Left renal cortex interstitium (tissue), 4 donors: Measurements from ENCODE around the gene PRKCH. TPM values are rescaled to one million over a fixed set of nuclear protein-coding genes. Genes with fewer than 3 reads are reported as not detected.
"Not testable (repeated sequence)": the region's sequence is repeated elsewhere in the genome, so short reads cannot be mapped to it uniquely, and the experiment has no call there.

Experiments used
- DNase-seq, 4 donors: peaks; one replicate each; pipeline ENCODE4 v3.0.0-alpha.2; 2013; ENCODE audit warnings: low read depth in 4 of 4, low spot score in 2 of 4, missing footprints in 1 of 4
- polyA plus RNA-seq, 4 donors: library from polyadenylated mRNA; unstranded; fragments of 120-200 nt; gene quantifications; one replicate each; pipeline ENCODE4 v1.2.1, GENCODE V29; 2013; ENCODE audit not compliant: insufficient read length in 4 of 4

PRKCH gene
- polyA plus RNA-seq, 4 donors = 14.3 to 20.1 (median 16.6) TPM

- no peak for DNase-seq
These were observed 203.5 kb downstream of the PRKCH start for GRCh38 chr14:61524936-61525292.

DNA sequence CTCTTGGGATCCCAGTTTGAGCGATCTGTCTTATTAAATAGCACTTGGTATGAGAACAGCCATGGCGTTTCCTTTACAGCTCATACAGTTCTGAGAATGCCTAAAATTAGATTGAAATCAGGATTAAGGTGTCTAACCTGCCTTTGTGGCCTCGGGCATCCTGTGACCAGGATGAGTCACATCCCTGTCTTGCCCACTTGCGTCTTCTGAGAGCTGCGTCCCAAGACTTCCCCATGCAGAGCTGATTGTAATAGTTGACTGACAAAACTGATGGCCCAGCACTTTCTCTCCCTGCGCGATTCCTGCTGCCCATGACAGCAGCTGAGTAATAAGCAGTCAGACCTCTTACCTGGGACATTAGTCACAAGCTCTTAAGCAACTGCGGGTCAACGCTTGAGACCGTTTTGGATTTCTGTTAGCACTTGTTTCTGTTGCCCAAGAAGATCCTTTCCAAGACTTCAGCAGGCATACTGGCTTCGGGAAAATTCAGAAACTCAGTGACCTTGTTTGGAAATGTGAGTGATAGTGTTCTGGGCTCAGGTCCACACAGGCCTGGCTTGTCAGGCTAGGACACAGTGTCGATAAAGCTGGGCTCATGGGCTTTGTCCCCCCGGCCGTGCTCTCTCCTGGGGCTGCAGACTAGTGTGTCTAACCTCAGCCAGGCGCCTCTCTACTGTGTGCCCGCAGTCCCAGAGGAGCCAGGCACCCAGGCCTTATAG lies 204.1 kb downstream of the PRKCH start:
- no peak for DNase-seq

- DNase-seq = no peak
These were observed 205.3 kb downstream of the PRKCH start for GRCh38 chr14:61526405-61527312.

DNA sequence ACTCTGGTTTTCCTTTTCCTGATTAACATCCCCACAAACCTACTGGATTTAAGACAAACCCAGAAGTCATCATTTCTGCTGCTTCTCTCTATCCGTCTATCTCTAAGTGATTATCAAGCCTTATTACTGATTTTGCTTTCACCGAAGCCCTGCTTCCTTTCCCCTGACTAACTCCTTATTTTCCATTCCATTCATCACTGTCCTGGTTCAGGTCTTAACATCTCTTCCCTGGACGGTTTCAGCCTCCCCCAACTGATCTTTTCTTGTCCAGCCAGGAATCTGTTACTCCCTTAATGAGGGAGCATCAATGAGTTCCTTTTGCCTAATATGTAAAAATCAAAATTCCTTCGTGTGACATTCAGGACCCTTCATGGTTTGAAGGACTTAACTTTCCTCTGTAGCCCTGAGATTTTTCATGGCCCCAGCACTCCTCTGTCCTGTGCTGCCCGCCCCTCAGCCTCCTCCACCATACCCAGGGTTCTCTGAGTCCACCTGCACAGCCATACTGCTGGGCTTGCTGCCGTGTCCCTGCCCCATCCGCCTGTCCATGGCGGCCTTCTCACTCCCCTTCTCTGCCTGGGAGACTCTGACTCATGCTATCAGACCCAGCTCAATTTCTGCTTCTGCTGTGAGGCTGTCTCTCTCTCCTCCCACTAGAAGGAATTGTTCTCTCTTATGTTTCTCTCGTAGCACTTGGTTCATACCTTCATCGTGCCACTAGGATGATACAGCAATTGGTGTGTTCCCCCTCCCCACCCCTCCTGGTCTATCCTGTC lies 206.1 kb downstream of the PRKCH start:
- no peak for DNase-seq

DNA sequence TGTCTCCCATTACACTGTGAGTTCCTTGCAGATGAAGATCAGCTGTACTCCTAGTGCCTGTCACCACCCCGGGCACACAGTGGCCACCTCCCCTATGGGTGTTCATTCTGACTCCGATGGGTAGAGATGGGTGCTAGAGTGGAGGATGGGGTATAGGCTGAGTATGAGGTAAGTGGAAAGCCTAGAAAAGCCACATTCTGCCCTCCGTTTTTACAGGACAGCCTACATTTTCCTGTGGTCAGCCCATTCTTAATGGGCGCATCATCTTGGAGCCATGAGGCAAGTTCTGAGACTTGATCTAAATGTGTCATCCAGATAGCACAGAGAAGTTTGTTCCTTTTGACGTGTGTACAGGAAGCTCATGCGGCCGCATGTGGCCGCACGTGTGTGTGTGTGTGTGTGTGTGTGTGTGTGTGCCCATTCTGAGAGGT lies 207.2 kb downstream of the PRKCH start:
- DNase-seq = no peak

GRCh38 chr14:61529360-61529759 lies 208.0 kb downstream of the PRKCH start:
- not testable (repeated sequence) for DNase-seq

GRCh38 chr14:61530296-61530695 lies 208.9 kb downstream of the PRKCH start:
- DNase-seq = no peak

DNA sequence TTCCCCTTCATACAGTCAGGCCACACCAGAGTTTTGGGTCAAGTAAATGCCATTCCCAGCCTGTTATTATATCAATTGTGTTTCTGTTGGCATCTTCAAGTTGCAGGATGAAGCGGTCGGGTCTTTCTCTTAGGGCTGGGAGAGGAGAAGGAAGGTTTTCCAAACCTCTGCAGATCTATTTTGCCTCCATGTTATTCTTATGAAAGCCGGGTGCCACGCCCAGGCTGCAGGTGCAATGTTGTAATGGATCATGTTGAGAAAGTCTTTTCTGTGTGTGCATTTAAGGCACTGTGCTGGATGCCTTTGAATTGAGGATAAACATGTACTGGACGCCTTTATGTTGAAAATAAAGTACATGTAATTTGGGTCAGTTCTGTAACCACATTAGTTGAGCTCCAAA lies 209.5 kb downstream of the PRKCH start:
- DNase-seq = no peak

DNA sequence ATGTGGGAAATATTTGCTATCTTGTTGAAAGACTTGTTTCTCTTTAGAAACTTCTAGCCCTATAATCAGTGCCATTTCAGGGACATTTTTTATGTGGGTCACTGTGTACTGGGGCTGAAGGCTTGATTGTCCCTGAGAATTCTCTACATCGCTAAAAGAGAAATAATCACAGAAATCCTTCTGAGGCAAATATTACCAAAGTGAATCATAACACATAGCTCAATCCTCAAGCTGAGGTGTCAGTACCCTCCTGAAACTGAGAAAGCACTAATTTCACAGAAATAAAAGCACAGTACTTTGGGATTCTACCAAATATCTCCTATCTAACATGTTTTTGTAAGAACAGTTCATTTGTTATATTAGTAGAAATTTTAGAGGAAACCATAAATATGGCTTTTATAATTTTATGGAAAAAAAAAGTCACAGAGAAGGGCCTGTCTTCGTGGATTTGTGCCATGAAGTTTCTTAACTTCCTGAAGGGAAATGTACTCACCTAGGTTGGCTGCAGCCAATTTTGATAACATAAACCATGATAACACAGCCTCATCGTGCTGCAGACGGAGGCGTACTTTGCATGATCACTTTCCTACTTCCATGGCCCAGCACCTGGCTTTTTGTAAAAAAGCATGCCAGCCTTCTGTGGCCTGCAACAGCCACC lies 210.2 kb downstream of the PRKCH start:
- DNase-seq = no peak

DNA sequence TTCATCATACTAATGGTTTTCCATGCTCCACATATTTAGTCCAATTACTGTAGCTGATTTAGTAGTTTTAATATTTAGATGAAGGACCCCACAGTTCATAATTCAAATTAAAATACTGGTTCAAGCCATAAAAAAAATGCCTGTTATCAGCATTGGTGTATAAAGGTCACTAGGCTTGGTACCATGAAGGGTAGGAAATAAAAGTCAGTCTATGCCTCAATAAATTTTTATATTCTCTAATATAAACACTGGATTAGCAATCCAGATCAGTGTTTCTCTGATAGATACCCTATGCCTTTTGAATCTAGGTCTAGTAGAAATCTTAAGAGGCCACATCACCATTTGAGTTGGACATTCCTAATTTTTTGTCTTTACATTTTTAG lies 210.7 kb downstream of the PRKCH start:
- no peak for DNase-seq

DNA sequence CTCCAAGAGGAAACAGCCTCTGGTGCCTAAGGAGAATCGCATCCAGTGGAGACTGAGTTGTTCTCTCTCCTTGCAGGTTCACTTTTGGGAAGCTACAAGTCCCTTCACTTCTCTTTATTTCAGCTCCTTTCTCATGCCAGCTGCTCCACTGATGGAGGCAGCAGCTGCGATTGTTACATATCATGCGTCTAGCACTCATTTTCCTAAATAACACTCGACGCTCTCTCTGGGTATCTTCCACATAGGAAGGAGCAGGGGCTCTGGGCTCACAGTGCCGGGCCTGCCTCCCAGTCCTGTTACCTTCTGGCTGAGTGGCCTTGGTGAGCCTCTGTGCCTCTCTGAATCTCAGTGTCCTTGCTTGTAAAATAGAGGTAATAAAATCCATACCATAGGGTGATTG lies 211.4 kb downstream of the PRKCH start:
- DNase-seq = no peak

DNA sequence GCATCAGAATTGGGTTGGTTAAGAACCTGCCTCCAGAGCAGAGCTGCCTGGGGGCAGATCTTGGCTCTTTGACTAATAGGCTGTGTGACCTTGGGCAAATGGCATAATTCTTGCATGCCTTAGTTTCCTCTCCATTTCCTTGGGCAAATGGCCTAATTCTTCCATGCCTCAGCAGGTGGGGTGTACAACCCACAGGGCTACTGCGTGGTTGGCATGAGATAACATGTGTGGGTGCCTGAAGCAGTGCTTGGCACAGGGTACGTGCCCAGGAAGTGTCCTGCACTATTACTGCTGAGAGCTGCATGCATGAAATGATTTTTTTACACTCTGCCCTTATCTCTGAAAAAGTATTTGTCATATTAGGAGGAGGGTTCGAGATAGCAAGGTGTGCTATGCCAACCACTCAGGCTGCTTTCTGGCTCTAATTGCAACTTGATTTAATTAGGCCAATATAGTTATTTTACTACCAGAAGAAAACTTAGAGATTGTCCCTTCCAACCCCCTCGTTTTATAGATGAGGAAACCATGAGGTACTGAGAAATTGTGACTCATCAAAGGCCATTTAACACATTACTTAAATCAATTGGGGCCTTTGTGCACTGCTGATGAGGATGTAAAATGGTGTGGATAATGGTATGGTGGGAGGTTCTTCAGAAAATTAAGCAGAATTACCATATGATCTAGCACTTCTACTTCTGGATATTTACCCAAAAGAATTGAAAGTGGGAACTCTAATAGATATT lies 212.3 kb downstream of the PRKCH start:
- no peak for DNase-seq

DNA sequence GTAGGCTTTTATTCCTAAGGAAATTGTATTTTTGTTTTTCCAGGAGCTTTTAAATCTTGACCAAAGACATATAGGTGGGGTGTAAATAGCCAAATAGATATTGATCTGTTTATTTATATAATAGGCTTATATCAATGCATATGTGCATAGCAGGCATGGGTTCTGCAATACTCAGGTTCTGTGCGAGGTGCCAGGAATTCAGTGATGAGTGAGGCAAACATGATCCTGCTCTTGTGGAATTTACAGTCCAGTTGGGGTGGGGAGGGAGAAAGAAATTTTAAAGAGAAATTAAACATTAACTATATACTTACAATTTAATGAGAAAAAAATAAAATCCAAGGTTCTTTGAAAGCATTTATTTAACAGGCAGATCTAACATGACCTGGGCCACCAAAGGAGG lies 213.7 kb downstream of the PRKCH start:
- no peak for DNase-seq

DNA sequence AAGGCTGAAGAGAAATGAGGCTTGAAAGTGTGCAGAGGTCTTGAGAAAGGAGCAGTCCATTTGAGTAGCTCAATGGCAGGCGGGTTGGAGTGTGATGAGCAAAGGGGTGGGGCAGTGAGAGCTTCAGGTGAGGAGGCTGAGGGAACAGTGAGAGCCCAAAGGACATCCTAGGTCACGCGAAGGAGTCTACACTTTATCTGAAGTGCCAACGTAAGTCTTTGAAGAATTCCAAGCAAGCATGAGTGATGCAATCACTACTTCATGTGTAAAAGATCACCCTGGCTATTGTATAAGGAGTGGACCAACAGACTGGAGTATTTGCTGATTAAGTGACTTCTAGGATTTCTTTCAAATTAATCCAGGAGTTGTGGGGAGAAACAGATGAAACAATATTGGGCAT lies 214.1 kb downstream of the PRKCH start:
- no peak for DNase-seq

GRCh38 chr14:61536661-61537562 lies 215.5 kb downstream of the PRKCH start:
- no peak for DNase-seq

GRCh38 chr14:61537563-61538463 lies 216.4 kb downstream of the PRKCH start:
- DNase-seq = no peak

GRCh38 chr14:61538464-61539022 lies 217.2 kb downstream of the PRKCH start:
- DNase-seq = no peak

GRCh38 chr14:61539631-61540030 lies 218.3 kb downstream of the PRKCH start:
- DNase-seq = no peak
